LoVo (cell line): Measurements from ENCODE around the gene RALGAPA1.
"Not testable (repeated sequence)": the region's sequence is repeated elsewhere in the genome, so short reads cannot be mapped to it uniquely, and the experiment has no call there.

Experiments
- DNase-seq: peaks from one replicate; pipeline ENCODE4 v3.0.0-alpha.2; 2016; ENCODE audit warnings: low spot score

Gene RALGAPA1

DNA sequence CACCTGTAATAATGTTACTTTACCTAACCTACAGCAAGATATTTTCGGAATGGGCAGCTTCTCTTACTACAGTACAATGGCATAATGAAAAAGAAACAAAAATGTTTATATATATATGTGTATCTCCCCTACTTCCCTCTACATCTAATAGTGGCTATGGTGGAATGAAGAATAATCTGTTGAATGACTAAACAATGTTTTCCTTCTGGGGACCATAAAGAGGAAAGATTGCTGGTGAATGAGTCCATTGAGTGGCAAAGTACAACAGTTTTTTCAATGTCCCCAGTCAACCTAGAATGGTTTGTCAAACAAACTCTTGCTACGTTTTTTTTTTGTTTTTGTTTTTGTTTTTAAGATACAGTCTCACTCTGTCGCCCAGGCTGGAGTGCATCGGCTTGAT lies 47.2 kb downstream of the RALGAPA1 start:
- DNase-seq, result no peak

DNA sequence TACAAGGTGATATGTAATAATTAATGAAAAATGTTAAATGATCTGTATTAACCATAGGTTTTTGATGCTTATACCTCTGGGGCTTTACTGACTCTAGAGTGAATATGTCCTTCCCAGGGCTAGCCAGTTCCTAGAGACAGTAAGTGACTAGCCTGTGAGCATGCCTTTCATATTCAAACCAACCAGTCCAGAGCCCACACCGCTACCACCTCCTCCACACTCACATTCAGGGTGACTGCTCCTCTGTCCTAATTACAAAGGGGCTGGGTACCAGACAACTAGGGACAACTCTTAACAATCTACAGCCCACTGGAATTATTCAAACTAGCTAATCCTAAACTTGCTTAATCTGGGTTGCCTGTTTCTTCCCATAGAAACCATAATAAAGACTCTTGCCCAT lies 49.0 kb downstream of the RALGAPA1 start:
- DNase-seq, result no peak

DNA sequence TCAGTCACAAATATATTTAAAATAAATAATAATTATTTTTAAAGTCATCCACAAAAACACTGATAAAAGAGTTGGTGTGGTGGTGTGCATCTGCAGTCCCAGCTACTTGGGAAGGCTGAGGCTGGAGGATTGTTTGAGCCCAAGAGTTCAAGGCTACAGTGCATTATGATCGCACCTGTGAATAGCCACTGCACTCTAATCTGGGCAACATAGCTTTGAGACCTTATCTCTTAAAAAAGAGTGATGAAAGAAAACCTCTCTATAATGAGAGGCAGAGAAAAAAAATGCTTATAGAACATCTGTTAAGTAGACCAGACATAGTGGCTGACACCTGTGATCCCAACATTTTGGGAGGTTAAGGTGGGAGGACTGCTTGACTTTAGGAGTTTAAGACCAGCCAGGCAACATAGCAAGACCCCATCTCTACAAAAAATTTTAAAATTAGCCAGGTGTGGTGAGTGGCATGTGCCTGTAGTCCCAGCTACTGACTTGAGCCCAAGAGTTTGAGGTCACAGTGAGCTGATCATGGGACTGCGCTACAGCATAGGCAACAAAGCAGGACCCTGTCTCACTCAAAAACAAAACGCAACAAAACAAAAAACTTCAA lies 50.5 kb downstream of the RALGAPA1 start:
- DNase-seq, result no peak

DNA sequence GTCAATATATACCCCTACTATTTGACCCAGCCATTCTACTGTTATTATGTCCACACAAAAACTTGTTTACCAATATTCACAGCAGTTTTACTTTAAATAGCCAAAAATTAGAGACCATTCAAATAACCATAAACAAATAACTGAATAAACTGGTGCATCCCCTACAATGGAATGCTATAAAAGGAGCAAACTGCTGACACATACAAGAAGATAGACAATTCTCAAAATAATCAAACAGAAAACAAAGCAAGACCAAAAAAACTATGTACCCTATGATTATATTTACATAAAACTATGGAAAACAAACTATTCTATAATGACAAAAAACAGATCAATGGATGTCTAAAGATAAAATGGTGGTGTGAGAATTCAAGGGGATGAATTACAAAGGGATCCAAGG lies 54.4 kb downstream of the RALGAPA1 start:
- no peak for DNase-seq

DNA sequence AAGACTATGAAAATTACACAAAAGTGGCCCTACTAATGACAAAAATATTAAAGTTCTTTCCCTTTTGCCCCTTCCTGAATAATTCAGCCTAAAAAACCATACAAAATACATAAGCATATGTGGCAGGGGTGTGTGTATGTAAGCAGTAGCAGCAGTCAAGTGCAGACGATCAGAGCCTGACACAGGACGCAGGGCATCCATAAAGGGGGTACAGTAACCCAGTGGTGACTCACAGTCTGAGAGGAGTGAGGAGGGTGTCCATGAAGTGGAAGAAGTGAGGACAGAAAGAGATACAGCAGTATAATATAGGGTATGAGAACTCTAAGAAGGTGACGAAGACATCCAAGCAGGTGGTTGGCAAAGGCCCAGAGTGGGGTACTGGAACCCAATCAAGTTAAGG lies 56.7 kb downstream of the RALGAPA1 start:
- DNase-seq, result no peak

DNA sequence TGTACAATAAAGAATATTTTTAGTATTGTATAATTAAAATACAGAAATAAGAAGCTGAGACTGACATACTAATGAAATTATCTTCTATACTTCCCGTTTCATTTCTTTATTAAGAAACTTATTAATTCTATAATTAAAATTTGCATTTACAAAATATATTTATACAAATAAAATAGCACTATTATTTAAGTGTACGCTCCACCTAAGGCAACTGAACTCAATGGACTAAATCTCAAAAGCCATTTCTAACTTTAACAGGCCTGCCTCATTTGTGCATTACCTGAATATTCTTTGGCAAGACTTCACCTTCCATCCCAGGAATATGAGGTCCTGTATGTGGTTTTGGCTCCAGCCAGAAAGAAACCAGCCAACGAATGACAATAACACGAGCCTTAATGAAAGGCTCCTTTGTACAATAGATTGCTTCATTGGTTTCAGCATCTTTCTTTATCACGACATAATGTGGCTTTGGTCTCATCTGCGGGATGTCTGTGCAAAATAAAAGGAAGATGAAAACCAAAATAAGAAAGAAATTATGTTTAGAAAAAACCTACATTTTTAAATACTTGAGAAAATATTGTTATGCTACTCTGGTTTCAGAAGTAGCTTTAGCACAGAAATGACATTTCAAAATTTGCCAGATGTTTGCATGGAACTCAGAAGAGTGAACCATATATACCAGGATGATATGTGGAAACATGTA lies 58.7 kb downstream of the RALGAPA1 start:
- DNase-seq, result no peak

DNA sequence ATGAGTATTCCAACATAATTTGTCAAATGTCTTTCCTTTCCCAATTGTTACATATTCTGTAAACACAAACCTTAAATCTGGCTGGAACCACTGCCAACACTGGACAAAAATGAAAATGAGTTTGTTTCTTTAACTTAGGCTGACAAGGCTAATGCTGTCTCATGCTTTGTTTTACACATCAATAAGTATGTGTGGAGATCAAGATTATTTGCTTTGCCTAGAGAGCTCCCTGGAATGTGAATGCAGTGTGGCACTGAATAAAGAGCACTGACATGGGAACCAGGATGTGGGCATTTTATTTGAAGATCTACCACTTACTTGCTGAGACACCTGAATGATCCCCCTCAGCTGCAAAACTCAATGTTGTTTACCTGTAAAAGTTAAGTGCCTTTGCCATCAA lies 61.7 kb downstream of the RALGAPA1 start:
- no peak for DNase-seq

DNA sequence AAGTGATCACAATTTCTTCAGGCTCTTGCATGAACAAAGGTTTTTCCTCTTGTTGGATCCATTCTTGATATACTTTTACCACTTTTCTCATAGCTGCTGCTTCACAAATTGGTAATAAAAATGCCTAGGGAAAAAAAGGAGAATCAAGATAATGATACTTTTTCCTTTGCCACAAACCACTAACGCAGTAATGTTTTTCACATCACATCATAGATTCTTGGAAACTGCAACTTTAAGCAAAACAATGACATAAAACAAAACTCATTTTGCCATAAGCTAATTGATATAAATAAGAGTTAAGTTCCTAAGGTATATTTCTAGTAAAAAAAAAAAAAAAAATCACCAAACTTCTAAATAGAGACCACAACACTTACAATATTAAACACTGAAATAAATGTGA lies 66.7 kb downstream of the RALGAPA1 start:
- no peak for DNase-seq

DNA sequence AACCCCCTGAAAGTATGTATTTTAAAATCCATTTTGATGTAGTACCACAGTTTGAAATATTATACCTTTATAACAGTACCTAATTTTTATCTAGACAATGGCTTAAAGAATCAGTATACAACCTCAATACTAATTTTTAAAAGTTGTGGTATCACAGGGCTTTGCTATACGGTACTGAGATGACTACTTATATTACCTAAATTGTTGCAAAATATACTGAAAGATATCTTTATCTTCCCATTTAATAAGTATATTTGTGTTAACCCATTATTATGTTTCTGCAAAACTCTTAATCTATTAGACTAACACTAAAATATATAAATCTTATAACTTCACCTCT lies 67.1 kb downstream of the RALGAPA1 start:
- DNase-seq, result no peak

DNA sequence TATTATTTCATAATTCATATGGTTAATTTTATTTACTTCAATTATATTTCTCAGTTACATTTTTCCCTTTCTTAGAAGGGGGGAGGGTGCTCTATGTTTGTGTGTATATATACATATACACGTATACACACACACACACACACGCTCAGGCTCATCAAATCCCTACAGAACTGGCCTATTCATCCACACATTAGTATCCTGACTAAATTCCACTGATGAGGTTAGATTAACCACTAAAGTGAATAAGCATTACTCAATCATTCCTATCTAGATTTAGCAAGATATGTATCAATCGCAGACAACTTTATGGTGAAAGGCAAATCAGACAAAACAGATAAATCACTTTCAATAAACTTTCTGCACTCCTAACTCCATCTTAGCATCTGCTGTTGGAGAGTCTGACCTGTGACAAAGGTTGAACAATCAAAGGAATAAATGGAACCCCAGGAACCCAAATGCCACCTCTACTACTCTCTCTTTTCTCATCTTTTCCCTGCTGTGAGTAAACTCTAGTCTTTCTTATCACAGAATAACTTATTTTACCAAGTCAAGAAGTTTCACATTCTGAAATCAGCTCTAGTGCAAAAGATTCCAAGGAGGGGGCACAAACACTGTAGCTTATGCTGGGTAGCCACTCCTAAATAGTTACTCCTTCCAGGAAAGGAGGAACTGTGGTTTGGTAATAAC lies 67.6 kb downstream of the RALGAPA1 start:
- DNase-seq, result no peak

DNA sequence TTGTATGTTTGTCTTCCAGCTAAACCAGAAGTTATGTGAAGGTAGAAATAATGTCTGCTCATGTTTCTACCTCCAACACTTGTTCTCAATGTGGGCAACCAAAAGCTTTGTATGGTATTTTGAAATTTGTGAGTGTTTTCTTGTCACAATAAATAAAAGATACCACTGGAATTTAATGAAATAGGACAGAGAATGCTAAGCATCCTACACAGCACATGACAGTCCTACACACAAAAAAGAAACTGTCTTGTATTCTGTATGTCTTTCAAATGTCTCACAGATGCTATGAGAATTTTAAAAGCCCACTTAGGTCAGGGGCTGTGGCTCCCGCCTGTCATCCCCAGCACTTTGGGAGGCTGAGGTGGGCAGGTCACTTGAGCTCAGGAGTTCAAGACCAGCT lies 68.9 kb downstream of the RALGAPA1 start:
- DNase-seq, result no peak

DNA sequence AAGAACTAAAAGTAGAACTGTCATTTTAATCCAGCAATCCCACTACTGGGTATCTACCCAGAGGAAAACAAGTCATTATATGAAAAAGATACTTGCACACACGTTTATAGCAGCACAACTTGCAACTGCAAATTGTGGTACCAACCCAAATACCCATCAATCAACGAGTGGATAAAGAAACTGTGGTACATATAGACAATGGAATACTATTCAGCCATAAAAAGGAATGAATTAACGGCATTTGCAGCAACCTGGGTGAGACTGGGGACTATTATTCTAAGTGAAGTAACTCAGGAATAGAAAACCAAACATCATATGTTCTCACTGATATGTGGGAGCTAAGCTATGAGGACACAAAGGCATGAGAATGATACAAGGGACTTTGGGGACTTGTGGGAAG lies 73.9 kb downstream of the RALGAPA1 start:
- not testable (repeated sequence) for DNase-seq

DNA sequence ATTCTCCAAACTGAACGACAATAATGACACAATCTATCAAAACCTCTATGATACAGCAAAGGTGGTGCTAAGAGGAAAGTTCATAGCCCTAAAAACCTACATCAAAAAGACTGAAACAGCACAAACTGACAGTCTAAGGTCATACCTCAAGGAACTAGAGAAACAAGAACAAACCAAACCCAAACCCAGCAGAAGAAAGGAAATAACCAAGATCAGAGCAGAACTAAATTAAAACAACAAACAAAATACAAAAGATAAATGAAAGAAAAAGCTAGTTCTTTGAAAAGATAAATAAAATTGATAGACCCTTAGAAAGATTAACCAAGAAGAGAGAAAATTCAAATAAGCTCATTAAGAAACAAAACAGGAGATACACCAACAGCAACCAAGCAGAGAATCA lies 75.6 kb downstream of the RALGAPA1 start:
- not testable (repeated sequence) for DNase-seq

DNA sequence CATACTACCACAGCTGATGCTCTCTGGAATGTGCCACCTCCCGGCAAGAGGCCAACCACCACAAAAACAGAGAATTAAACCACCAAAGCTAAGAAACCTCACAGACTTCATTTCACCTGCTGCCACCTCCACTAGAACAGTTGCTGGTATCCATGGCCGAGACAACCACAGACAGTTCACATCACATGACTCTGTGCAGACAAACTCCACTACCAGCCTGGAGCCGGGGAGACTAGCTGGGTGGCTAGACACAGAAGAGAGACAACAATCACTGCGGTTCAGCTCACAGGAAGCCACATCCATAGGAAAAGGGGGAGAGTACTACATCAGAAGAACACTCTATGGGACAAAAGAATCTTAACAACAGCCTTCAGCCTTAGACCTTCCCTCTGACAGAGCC lies 78.2 kb downstream of the RALGAPA1 start:
- DNase-seq, result no peak

DNA sequence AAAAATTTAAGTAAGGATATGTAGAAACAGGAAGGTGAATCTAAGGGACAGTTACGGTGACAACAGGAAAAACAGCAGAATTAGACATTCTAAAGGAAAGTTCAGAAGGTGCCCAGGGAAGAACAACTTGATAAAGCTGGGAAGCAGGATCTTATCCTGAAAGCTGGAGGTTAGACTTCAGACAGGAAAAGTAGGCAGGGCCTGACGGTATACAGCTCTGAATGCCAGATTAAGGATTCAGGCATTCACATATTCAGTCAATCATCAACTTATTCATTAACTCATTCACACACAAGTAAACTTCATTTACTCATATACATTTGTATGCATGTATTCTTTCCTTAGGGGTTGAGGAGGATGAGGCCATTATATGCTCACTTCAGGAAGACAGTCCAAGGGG lies 81.3 kb downstream of the RALGAPA1 start:
- no peak for DNase-seq

DNA sequence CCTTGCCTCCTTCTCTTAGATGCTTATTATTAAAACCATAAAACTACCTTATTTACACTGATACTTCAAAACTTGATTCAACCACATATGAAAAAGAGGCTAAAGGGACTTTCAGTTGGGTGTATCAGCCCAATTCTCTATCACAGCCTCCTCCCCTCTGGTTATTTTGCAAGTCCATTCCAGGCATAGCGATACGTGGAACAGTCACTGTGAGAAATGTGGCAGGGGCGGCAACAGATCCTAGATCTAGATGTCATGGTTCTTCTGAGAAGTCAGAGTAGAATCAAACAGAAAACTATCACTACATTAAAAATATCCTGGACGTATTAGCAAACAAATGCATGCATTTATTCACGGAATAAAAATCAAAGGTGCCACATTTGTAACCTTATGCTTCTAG lies 83.2 kb downstream of the RALGAPA1 start:
- no peak for DNase-seq

DNA sequence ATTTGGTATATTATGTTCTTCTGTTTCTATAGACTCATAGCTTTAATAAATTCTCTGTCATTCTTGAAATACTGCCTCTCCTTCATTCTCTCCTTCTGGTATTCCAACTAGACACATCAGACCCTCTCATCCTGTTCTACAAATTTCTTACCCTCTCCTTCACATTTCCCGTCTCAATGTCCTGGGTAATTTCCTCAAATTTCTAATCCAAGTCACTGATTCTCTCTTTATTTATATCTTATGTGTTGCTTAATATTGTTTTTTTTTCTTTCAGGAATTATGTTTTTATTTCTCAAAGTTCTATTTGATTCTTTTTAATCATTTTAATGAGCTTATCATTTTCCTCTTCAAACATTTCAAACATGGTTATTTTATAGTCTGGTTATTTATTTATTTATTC lies 94.0 kb downstream of the RALGAPA1 start:
- no peak for DNase-seq

DNA sequence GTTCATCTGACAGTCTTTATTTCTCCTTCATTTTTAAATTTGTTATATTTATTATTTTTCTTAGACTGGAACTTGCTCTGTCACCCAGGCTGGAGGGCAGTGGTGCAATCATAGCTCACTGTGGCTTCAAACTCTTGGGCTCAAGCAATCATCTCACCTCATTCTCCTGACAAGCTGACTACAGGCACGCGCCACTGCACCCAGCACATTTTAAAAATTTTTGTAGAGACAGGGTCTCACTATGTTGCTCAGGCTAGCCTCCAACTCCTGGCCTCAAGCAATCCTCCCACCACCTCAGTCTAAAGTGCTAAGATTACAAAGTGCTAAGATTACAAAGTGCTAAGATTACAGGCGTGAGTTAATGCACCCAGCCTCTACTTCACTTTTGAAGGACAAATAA lies 96.6 kb downstream of the RALGAPA1 start:
- no peak for DNase-seq

DNA sequence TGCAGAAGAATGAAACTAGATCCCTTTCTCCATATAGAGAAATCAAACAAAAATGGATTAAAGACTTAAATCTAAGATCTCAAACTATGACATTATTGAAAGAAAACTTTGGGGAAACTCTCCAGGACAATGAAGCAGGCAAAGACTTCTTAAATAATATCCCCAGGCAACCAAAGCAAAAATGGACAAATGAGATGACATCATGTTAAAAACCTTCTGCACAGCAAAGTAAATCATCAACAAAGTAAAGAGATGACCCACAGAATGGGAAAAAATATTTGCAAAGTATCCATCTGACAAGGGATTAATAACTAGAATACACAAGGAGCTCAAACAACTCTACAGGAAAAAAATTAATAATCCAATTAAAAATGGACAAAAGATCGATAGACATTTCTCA lies 101.0 kb downstream of the RALGAPA1 start:
- no peak for DNase-seq

DNA sequence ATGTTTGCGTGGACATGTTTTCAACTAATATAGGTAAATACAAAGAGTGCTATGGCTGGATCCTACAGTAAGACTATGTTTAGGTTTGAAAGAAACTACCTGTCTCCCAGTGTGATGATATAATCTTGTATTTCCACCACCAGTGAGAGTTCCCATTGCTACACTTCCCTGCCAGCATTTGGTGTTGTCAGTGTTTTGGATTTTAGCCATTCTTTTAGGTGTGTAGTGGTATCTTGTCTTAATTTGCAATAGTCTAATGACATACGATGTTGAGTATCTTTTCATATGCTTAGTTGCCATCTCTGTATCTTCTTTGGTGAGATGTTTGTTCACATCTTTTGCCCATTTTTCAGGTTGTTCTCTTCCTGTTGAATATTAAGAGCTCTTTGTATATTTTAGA lies 103.5 kb downstream of the RALGAPA1 start:
- DNase-seq, result no peak

DNA sequence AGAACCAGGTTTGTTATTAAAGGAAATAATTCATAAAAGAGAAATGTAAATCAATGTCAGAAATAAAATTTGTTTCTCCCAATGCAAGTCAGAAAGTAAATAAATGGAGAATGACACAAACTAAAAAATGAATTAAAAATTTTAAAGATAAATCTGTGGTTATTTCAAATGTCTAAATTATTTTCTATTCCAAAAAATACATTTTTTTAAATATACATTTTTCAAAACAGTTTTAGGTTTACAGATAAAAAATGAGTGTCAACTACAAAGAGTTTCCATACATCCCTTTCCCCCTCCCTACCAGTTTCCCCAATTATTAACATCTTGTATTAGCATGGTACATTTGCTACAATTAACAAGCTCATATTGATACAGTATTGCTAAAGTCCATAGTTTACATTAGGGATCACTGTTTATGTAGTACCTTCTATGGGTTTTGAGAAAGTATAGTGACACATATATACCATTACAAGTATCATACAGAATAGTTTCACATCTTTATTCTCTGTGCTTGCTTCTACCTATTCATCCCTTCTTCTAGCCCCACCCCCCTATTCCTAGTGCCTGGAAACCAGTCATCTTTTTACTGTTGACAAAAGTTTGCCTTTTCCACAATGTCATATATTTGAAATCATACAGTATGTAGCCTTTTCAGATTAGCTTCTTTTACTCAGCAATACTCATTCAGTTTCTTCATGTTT lies 104.2 kb downstream of the RALGAPA1 start:
- no peak for DNase-seq

DNA sequence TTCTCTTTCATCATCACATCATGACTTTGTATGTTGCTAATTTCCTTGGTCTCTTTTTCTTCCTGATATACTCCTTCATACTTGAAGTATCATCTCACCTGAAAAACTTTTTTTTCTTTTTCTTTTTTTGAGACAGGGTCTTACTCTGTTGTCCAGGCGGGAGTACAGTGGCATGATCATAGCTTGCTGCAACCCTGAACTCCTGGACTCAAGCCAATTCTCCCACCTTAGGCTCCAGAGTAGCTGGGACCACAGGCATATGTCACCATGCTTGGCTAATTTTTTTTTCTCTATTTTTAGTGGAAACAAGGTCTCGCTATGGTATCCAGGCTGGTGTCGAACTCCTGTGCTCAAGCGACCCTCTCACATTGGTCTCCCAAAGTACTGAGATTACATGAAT lies 107.6 kb downstream of the RALGAPA1 start:
- no peak for DNase-seq

DNA sequence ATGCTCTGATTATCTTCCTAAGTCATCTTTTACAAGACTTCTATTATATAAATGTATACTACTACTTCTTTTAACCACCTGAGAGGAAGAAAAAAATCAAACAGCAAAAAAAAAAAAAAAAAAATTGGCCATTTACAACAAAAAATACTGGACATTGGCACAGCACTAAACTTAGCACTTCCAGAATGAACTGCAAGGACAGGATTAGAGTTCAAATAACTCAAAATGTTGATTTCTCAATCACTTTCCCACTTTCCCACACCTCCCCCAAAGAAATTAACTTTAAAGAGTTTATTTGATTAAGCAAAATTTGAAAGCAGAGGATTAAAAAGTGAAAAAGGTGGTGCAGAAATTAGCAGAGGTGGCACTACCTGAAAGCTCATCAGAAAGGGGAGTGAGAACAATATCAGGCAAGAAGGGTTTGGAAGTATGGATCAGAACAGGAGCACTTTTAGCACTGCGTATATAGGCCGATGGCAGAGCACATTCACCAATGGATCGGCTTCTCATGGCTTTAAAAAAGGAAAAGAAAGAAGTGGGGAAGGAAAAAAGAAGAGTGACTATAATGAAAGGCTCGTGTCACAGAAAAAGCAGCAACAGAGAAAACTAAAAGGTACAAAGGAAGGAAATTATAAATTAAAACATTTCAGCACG lies 109.2 kb downstream of the RALGAPA1 start:
- DNase-seq, result no peak
